H1 (cell line): Measurements from ENCODE around the gene C5orf15. TPM values are rescaled to one million over a fixed set of nuclear protein-coding genes. Genes with fewer than 3 reads are reported as not detected.

Experiments
- CTCF ChIA-PET: fragments of 300-600 bp; sonication (Branson Sonifier 250); formaldehyde crosslinking; loops from one replicate; lab custom pipeline; 2021; ENCODE audit not compliant: partially characterized antibody; lab: Charles Lee
- POLR2A ChIA-PET: fragments of 300-600 bp; sonication (Branson Sonifier 250); formaldehyde crosslinking; loops from one replicate; lab custom pipeline; 2021; ENCODE audit warnings: inconsistent platforms; ENCODE audit not compliant: partially characterized antibody; lab: Charles Lee
- DNase-seq, 2 experiments: peaks; one replicate each; pipeline versions ENCODE4 v3.0.0 to v3.0.0-alpha.2; 2010 to 2022; ENCODE audit warnings: low spot score in 2 of 2, low read depth in 1 of 2, mixed read lengths in 1 of 2
- FAIRE-seq: peaks from 2 replicates; lab custom pipeline; 2011; peaks lifted over from hg19 to GRCh38; lab: Jason Lieb, UNC
- H2AFZ ChIP-seq: 2 replicates; pipeline ENCODE4 v1.8.1; 2012; ENCODE audit warnings: low read length, inconsistent platforms
- H2AK5ac ChIP-seq: 2 replicates; pipeline ENCODE4 v1.6.1; 2013; ENCODE audit warnings: low read depth, low read length
- H2BK120ac ChIP-seq: replicated peaks from 2 replicates; pipeline ENCODE3; 2013; ENCODE audit warnings: low read depth, low read length, inconsistent platforms
- H2BK12ac ChIP-seq: 2 replicates; pipeline ENCODE4 v1.6.1; 2013; ENCODE audit warnings: low read depth, low read length
- H2BK15ac ChIP-seq: 2 replicates; pipeline ENCODE4 v1.6.1; 2013; ENCODE audit warnings: low read length
- H2BK20ac ChIP-seq: 2 replicates; pipeline ENCODE4 v1.6.1; 2013; ENCODE audit warnings: low read length
- H2BK5ac ChIP-seq: 2 replicates; pipeline ENCODE4 v1.6.1; 2013; ENCODE audit warnings: low read depth, low read length
- H3K14ac ChIP-seq: 2 replicates; pipeline ENCODE4 v1.6.1; 2013; ENCODE audit warnings: inconsistent platforms; ENCODE audit not compliant: insufficient read length
- H3K18ac ChIP-seq: 2 replicates; pipeline ENCODE4 v1.6.1; 2013; ENCODE audit warnings: low read length; ENCODE audit errors: extremely low read depth
- H3K23ac ChIP-seq: 2 replicates; pipeline ENCODE4 v1.6.1; 2013; ENCODE audit warnings: inconsistent platforms; ENCODE audit not compliant: insufficient read length
- H3K23me2 ChIP-seq: 2 replicates; pipeline ENCODE4 v1.6.1; 2013; ENCODE audit warnings: low read depth, low read length
- H3K27ac ChIP-seq: 2 replicates; pipeline ENCODE4 v1.6.1; 2011; ENCODE audit warnings: low read depth, low read length, inconsistent platforms
- H3K27me3 ChIP-seq, 4 experiments: replicated peaks in 1 of 4; 1 replicate in 1 of 4; 2 replicates in 3 of 4; pipeline versions ENCODE4 v1.6.1 to v1.8.1; 2011 to 2013; ENCODE audit warnings: low read length in 3 of 4, mild to moderate bottlenecking in 3 of 4, inconsistent platforms in 2 of 4, mixed read lengths in 2 of 4, moderate library complexity in 1 of 4; ENCODE audit not compliant: control insufficient read depth in 3 of 4, insufficient read depth in 3 of 4; ENCODE audit errors: extremely low read depth in 1 of 4
- H3K36me3 ChIP-seq, 4 experiments: 2 replicates each; pipeline versions ENCODE4 v1.6.1 to v1.8.1; 2011 to 2013; ENCODE audit warnings: mild to moderate bottlenecking in 4 of 4, low read length in 3 of 4, moderate library complexity in 2 of 4, control low read depth in 1 of 4, inconsistent platforms in 1 of 4; ENCODE audit not compliant: insufficient read depth in 4 of 4, control insufficient read depth in 2 of 4
- H3K4ac ChIP-seq: replicated peaks from 2 replicates; pipeline ENCODE3; 2013; ENCODE audit warnings: low read length, low read depth, mixed read lengths, inconsistent platforms; ENCODE audit not compliant: insufficient read length
- H3K4me1 ChIP-seq, 4 experiments: replicated peaks in 1 of 4; 1 replicate in 1 of 4; 2 replicates in 3 of 4; pipeline versions ENCODE4 v1.6.1 to v1.8.1; 2011 to 2013; ENCODE audit warnings: low read length in 3 of 4, inconsistent platforms in 2 of 4, mixed read lengths in 1 of 4; ENCODE audit not compliant: insufficient read depth in 4 of 4, control insufficient read depth in 3 of 4
- H3K4me2 ChIP-seq, 2 experiments: 2 replicates each; pipeline versions ENCODE4 v1.6.1 to v1.8.1; 2011 to 2013; ENCODE audit warnings: low read depth in 2 of 2, low read length in 2 of 2, control low read depth in 1 of 2, inconsistent platforms in 1 of 2, mild to moderate bottlenecking in 1 of 2; ENCODE audit not compliant: insufficient read depth in 1 of 2
- H3K4me3 ChIP-seq, 4 experiments: fragments of 200-600, 300-600 bp in 1 of 4; sonication (generic), shearing (Covaris generic), sonication (Bioruptor Twin) in 1 of 4; 2 replicates each; pipeline versions ENCODE4 v1.5.1 to v1.8.1; 2011 to 2016; ENCODE audit warnings: low read length in 4 of 4, low read depth in 3 of 4, control low read depth in 2 of 4, inconsistent platforms in 2 of 4, mild to moderate bottlenecking in 2 of 4, mixed read lengths in 1 of 4, moderate library complexity in 1 of 4; ENCODE audit not compliant: insufficient read depth in 2 of 4; ENCODE audit errors: extremely low read depth in 1 of 4
- H3K56ac ChIP-seq: replicated peaks from 2 replicates; pipeline ENCODE3; 2013; ENCODE audit warnings: low read depth, mild to moderate bottlenecking, mixed read lengths, low read length, inconsistent platforms; ENCODE audit not compliant: insufficient read length
- H3K79me1 ChIP-seq: 2 replicates; pipeline ENCODE4 v1.6.1; 2013; ENCODE audit warnings: low read depth, low read length, control low read depth
- H3K79me2 ChIP-seq, 2 experiments: 2 replicates each; pipeline versions ENCODE4 v1.6.1 to v1.8.1; 2012 to 2013; ENCODE audit warnings: low read length in 2 of 2, mild to moderate bottlenecking in 2 of 2, inconsistent platforms in 1 of 2; ENCODE audit not compliant: insufficient read depth in 2 of 2, control insufficient read depth in 1 of 2
- H3K9ac ChIP-seq, 4 experiments: replicated peaks in 1 of 4; 1 replicate in 1 of 4; 2 replicates in 3 of 4; pipeline versions ENCODE4 v1.6.1 to v1.8.1; 2011 to 2013; ENCODE audit warnings: low read depth in 3 of 4, low read length in 3 of 4, control low read depth in 2 of 4, mild to moderate bottlenecking in 2 of 4, moderate library complexity in 2 of 4, inconsistent platforms in 1 of 4; ENCODE audit errors: extremely low read depth in 1 of 4
- H3K9me3 ChIP-seq, 2 experiments: 2 replicates each; pipeline versions ENCODE4 v1.6.1 to v1.8.1; 2012 to 2013; ENCODE audit warnings: mild to moderate bottlenecking in 2 of 2, moderate library complexity in 2 of 2, control low read depth in 1 of 2, inconsistent platforms in 1 of 2, low read depth in 1 of 2, low read length in 1 of 2, mixed read lengths in 1 of 2; ENCODE audit not compliant: insufficient read depth in 2 of 2
- H4K20me1 ChIP-seq, 2 experiments: replicated peaks in 1 of 2; 2 replicates each; pipeline versions ENCODE3 to v1.8.1; 2011 to 2013; ENCODE audit warnings: inconsistent platforms in 2 of 2, low read length in 2 of 2, mild to moderate bottlenecking in 1 of 2; ENCODE audit not compliant: insufficient read depth in 2 of 2, control insufficient read depth in 1 of 2
- H4K5ac ChIP-seq: 2 replicates; pipeline ENCODE4 v1.6.1; 2013; ENCODE audit warnings: low read length, low read depth, mixed read lengths, inconsistent platforms; ENCODE audit not compliant: insufficient read length
- H4K8ac ChIP-seq: 2 replicates; pipeline ENCODE4 v1.8.0; 2013; ENCODE audit warnings: mild to moderate bottlenecking, moderate library complexity, low read length, inconsistent platforms; ENCODE audit not compliant: insufficient read depth; ENCODE audit errors: extremely low read depth
- H4K91ac ChIP-seq: replicated peaks from 2 replicates; pipeline ENCODE3; 2013; ENCODE audit warnings: low read length, mixed read lengths, inconsistent platforms; ENCODE audit not compliant: insufficient read length
- E2F6 ChIP-seq: IDR thresholded peaks from 2 replicates; pipeline ENCODE4 v1.6.1; 2012; ENCODE audit warnings: inconsistent platforms
- EP300 ChIP-seq, 2 experiments: IDR thresholded peaks; 1 replicate in 1 of 2; 2 replicates in 1 of 2; pipeline ENCODE4 v1.6.1; 2011 to 2012; ENCODE audit warnings: low read depth in 2 of 2, low read length in 2 of 2, mild to moderate bottlenecking in 2 of 2, borderline replicate concordance in 1 of 2, inconsistent platforms in 1 of 2, moderate library complexity in 1 of 2
- POLR2AphosphoS5 ChIP-seq: IDR thresholded peaks from 2 replicates; pipeline ENCODE4 v1.6.1; 2011; ENCODE audit warnings: low read depth, low read length
- RAD21 ChIP-seq, 2 experiments: IDR thresholded peaks in 1 of 2; conservative IDR thresholded peaks in 1 of 2; 2 replicates each; pipeline ENCODE4 v1.6.1; 2011; ENCODE audit warnings: low read depth in 2 of 2, low read length in 2 of 2, improper control_type of control experiment in 1 of 2, inconsistent platforms in 1 of 2, mild to moderate bottlenecking in 1 of 2, moderate library complexity in 1 of 2
- TAF7 ChIP-seq: optimal IDR thresholded peaks from 2 replicates; pipeline ENCODE3; 2011; ENCODE audit warnings: low read depth, mild to moderate bottlenecking, inconsistent platforms, low read length, moderate library complexity, borderline replicate concordance
- WGBS, 2 experiments: shearing (Covaris generic) in 1 of 2; methylation state at CpG; one replicate each; pipeline versions ENCODE4 v1.1.6 to v1.1.7; 2013 to 2015; ENCODE audit warnings: low lambda C conversion rate in 2 of 2, mixed read lengths in 2 of 2, inconsistent platforms in 1 of 2, low coverage in 1 of 2, missing lambda C conversion rate in 1 of 2; ENCODE audit not compliant: insufficient replicate concordance in 2 of 2, insufficient coverage in 1 of 2, insufficient read length in 1 of 2; ENCODE audit errors: extremely low coverage in 1 of 2, missing lambda C conversion rate in 1 of 2; 5-methylcytosine and 5-hydroxymethylcytosine counted together
- polyA plus RNA-seq, 7 experiments: library from polyadenylated mRNA; depleted of rRNA in 3 of 7; stranded (reverse) in 5 of 7; unstranded in 2 of 7; fragments of >200 nt in 5 of 7; fragments of 200-250 nt in 2 of 7; gene quantifications; 1 replicate in 5 of 7; 2 replicates in 1 of 7; 4 replicates in 1 of 7; pipeline versions ENCODE4 v1.2.1 to v1.2.3, GENCODE V29; 2011 to 2013; ENCODE audit warnings: missing spikeins in 2 of 7, mixed read lengths in 2 of 7
- total RNA-seq: library from RNA; stranded (reverse); fragmentation: NEBNext Ultra II Directional; extraction: Animal tissue kit (Norgen Biotek cat#: 25700); gene quantifications from 2 replicates; pipeline ENCODE4 v1.2.1, GENCODE V29; 2021

C5orf15 gene
- total and polyA plus RNA-seq, 2 of the 8 experiments (the other 6 are each of a cell fraction or from before 2014, with no cell fraction given), result 31.7 to 39.3 TPM

- no peak overlapping the region for H3K4me3 ChIP-seq
- DNase-seq (no peak), FAIRE-seq (no peak)
- H3K18ac ChIP-seq, result no peak overlapping the region
- CTCF ChIA-PET, result interaction anchor here (0.9 to 1.4 kb wide), 2 partner anchors 17 to 515 kb away, joined by 3 read pairs; no protein-coding TSS in a partner anchor
- H2BK120ac ChIP-seq, result no peak overlapping the region
- no peaks in the 10 kb centered on the region for H3K36me3 ChIP-seq
- no peak overlapping the region for H2BK20ac ChIP-seq
- peaks cover 1% of the 10 kb centered on the region; the same call in 1 of the 2 replicates for H3K23me2 ChIP-seq
- WGBS, 2 experiments, result 88% methylated on average over 3 of the region's 3 CpGs; no CpG with 5 or more reads in 1 of the 2 experiments
- H3K23ac ChIP-seq, result no peak overlapping the region
- H3K4me1 ChIP-seq, result no peaks in the 10 kb centered on the region; a peak in 1 of 7 replicates
- no peak overlapping the region for H3K27ac ChIP-seq
- no peaks in the 10 kb centered on the region for H3K79me1 ChIP-seq
- H3K27me3 ChIP-seq, result no peaks in the 10 kb centered on the region
- no peaks in the 10 kb centered on the region for H3K79me2 ChIP-seq
- no peaks in the 10 kb centered on the region for H4K20me1 ChIP-seq
- no peak overlapping the region for H3K4ac ChIP-seq
- no peak overlapping the region for H2AFZ ChIP-seq
- H3K14ac ChIP-seq, result no peak overlapping the region
- no peak for TF ChIP-seq POLR2AphosphoS5
- TF ChIP-seq E2F6, result no peak
- no peak for TF ChIP-seq EP300 (IDR thresholded peaks at IDR 0.05; ENCODE audit: borderline replicate concordance in 1 of 2, low read depth in 2 of 2, low read length in 2 of 2)
- TF ChIP-seq RAD21 (IDR thresholded peaks at IDR 0.05 in 1 of 2, conservative IDR thresholded peaks at IDR 0.05 in 1 of 2; ENCODE audit: low read depth in 2 of 2, low read length in 2 of 2), result no peak
- TF ChIP-seq TAF7, result no peak
- H2BK15ac ChIP-seq, result no peak overlapping the region
- no peak overlapping the region for H2BK5ac ChIP-seq
- H4K5ac ChIP-seq, result no peak overlapping the region
- H3K9me3 ChIP-seq, result peaks cover 0 to 4% of the 10 kb centered on the region in 2 experiments; a peak in 1 of 4 replicates
- H2AK5ac ChIP-seq, result no peak overlapping the region
- H2BK12ac ChIP-seq, result no peak overlapping the region
- H3K9ac ChIP-seq, result no peak overlapping the region
- H4K91ac ChIP-seq, result no peak overlapping the region
- H3K4me2 ChIP-seq, result no peak overlapping the region
- H3K56ac ChIP-seq, result no peak overlapping the region
- POLR2A ChIA-PET, result no interaction called here
- H4K8ac ChIP-seq, result no peak overlapping the region
These were observed 31.8 kb downstream of the C5orf15 start for GRCh38 chr5:133936651-133937015.
